Thoracic aorta (tissue), 2 donors: ENCODE results near the gene CPLANE1. TPM values are rescaled to one million over a fixed set of nuclear protein-coding genes. Genes with fewer than 3 reads are reported as not detected.
"Not testable (repeated sequence)": the region's sequence is repeated elsewhere in the genome, so short reads cannot be mapped to it uniquely, and the experiment has no call there.

Source experiments
- ATAC-seq: fragments of 150-250 bp; one replicate; pipeline ENCODE4 v1.8.0; 2017; ENCODE audit warnings: low read depth; ENCODE audit not compliant: insufficient number of reproducible peaks, low FRiP score
- DNase-seq: peaks from one replicate; pipeline ENCODE4 v3.0.0-alpha.2; 2020; ENCODE audit warnings: low spot score
- H3K27ac ChIP-seq, 2 donors: fragments of 200-600 bp; sonication (generic); 1 replicate in 1 of 2; 2 replicates in 1 of 2; pipeline ENCODE4 v1.5.1; 2016; ENCODE audit warnings: mild to moderate bottlenecking in 2 of 2, moderate library complexity in 2 of 2
- H3K27me3 ChIP-seq: fragments of 200-600 bp; sonication (generic); replicated peaks from 2 replicates; pipeline ENCODE4 v1.6.0; 2016; ENCODE audit warnings: mild to moderate bottlenecking; ENCODE audit not compliant: insufficient read depth
- H3K36me3 ChIP-seq: fragments of 200-600 bp; sonication (generic); one replicate; pipeline ENCODE4 v1.5.1; 2016
- H3K4me1 ChIP-seq, 2 donors: fragments of 200-600 bp; sonication (generic); 1 replicate in 1 of 2; 2 replicates in 1 of 2; pipeline versions ENCODE4 v1.5.1 to v1.6.0; 2016; ENCODE audit warnings: low read depth in 2 of 2, mild to moderate bottlenecking in 1 of 2; ENCODE audit not compliant: control insufficient read depth in 1 of 2
- H3K4me3 ChIP-seq: fragments of 200-600 bp; sonication (generic); 2 replicates; pipeline ENCODE4 v1.5.1; 2016; ENCODE audit warnings: mild to moderate bottlenecking
- H3K9me3 ChIP-seq: fragments of 200-600 bp; sonication (generic); 2 replicates; pipeline ENCODE4 v1.5.1; 2016
- CTCF ChIP-seq: fragments of 200-600 bp; sonication (generic); IDR thresholded peaks from one replicate; pipeline ENCODE4 v1.5.1; 2019; ENCODE audit warnings: antibody characterized with exemption
- total RNA-seq, 2 donors: library from RNA; depleted of rRNA; stranded (reverse); fragments of >200 nt; gene quantifications; one replicate each; pipeline versions ENCODE4 v1.1.0 to v1.2.3, GENCODE V29; 2016

The CPLANE1 gene
- total RNA-seq, 2 donors from 2014 or later: 24.1 to 44.0 TPM

- no peak for TF ChIP-seq CTCF
- ATAC-seq: no peak
- H3K4me3 ChIP-seq: peak overlapping the region; percentile 100
These were observed 1.7 kb downstream of the CPLANE1 start for GRCh38 chr5:37247496-37247895.

GRCh38 chr5:37247036-37247435 lies 2.1 kb downstream of the CPLANE1 start:
- no peaks in the 10 kb centered on the region for H3K36me3 ChIP-seq
- H3K4me3 ChIP-seq: no peak overlapping the region
- peaks cover 14 to 21% of the 10 kb centered on the region in 2 donors for H3K4me1 ChIP-seq
- H3K9me3 ChIP-seq: no peaks in the 10 kb centered on the region
- H3K27ac ChIP-seq: no peak overlapping the region
- no peak for TF ChIP-seq CTCF
- H3K27me3 ChIP-seq: no peaks in the 10 kb centered on the region
- DNase-seq (no peak), ATAC-seq (no peak)

More at GRCh38 chr5:37247496-37247895, 1.7 kb downstream of the CPLANE1 start:
- H3K9me3 ChIP-seq: no peaks in the 10 kb centered on the region
- peaks cover 14 to 21% of the 10 kb centered on the region in 2 donors for H3K4me1 ChIP-seq
- no peaks in the 10 kb centered on the region for H3K27me3 ChIP-seq
- H3K36me3 ChIP-seq: no peaks in the 10 kb centered on the region
- no peak overlapping the region for H3K27ac ChIP-seq
- no peak for DNase-seq

DNA sequence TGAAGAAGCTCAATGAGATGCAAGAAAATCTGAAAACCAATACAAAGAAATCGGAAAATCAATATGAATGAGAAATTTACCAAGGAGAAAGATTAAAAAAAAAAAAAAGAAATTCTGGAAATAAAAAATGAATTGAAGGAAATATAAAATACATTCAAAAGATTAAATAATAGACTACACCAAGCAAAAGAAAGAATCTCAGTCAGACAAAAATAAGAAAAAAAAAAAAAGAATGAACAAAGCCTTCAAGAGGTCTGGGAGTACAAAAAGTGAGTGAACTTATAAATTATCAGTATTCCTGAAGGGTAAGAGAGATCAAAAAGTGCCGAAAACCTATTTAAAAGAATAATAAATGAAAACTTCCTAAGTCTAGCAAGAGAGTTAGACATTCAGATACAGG lies 14.9 kb downstream of the CPLANE1 start:
- H3K36me3 ChIP-seq: peaks cover 28% of the 10 kb centered on the region
- H3K4me1 ChIP-seq: no peaks in the 10 kb centered on the region
- ATAC-seq (no peak), DNase-seq (no peak)
- H3K9me3 ChIP-seq: no peaks in the 10 kb centered on the region
- no peaks in the 10 kb centered on the region for H3K27me3 ChIP-seq
- TF ChIP-seq CTCF: no peak
- no peak overlapping the region for H3K27ac ChIP-seq
- no peak overlapping the region for H3K4me3 ChIP-seq

DNA sequence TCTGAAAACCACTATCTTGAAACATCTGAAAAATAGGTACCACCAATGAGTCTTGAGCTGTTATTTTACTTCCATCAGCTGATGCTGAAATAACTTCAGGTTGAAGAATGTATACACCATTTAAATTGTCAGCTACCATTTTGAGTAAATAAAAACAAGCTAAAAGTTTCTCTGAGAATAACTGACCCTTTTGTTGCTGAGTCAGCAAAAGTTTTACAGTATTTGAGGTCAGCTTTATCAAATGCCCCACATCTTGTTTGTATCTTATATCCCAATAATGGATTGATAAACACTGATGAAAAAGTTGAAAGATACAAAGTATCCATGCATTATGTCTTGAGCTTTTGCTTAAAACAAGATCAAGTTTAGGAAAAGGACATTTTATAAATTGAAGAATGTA lies 22.8 kb downstream of the CPLANE1 start:
- peaks cover 22% of the 10 kb centered on the region for H3K36me3 ChIP-seq
- ATAC-seq (no peak), DNase-seq (no peak)
- H3K9me3 ChIP-seq: no peaks in the 10 kb centered on the region
- no peak overlapping the region for H3K4me3 ChIP-seq
- no peak for TF ChIP-seq CTCF
- H3K4me1 ChIP-seq: no peaks in the 10 kb centered on the region
- no peaks in the 10 kb centered on the region for H3K27me3 ChIP-seq
- no peak overlapping the region for H3K27ac ChIP-seq

GRCh38 chr5:37222181-37222580 lies 27.0 kb downstream of the CPLANE1 start:
- DNase-seq (no peak), ATAC-seq (no peak)
- Histone ChIP-seq H3K27ac (no peak overlapping the region), H3K4me3 (no peak overlapping the region), H3K36me3 (peaks cover 35% of the 10 kb centered on the region), H3K4me1 (no peaks in the 10 kb centered on the region), H3K9me3 (no peaks in the 10 kb centered on the region), H3K27me3 (no peaks in the 10 kb centered on the region)
- no peak for TF ChIP-seq CTCF

- H3K36me3 ChIP-seq: peaks cover 39% of the 10 kb centered on the region
- not testable (repeated sequence) for H3K9me3 ChIP-seq
These were observed 28.8 kb downstream of the CPLANE1 start for GRCh38 chr5:37220426-37220825.

GRCh38 chr5:37219384-37219783 lies 29.8 kb downstream of the CPLANE1 start:
- peaks cover 39% of the 10 kb centered on the region for H3K36me3 ChIP-seq
- not testable (repeated sequence) for H3K9me3 ChIP-seq, ATAC-seq, DNase-seq, H3K4me3 ChIP-seq, H3K4me1 ChIP-seq, H3K27me3 ChIP-seq, H3K27ac ChIP-seq

More at GRCh38 chr5:37220426-37220825, 28.8 kb downstream of the CPLANE1 start:
- not testable (repeated sequence) for H3K27ac ChIP-seq, DNase-seq, ATAC-seq, H3K27me3 ChIP-seq, H3K4me3 ChIP-seq, H3K4me1 ChIP-seq
